Nephron (organoid): ENCODE results near the gene FAM83B.

Source experiments
- H3K27ac Mint-ChIP-seq, 3 experiments: 2 replicates each; pipeline ENCODE4 v1.8.0; 2020; ENCODE audit warnings: mixed read lengths in 3 of 3, mild to moderate bottlenecking in 2 of 3, moderate library complexity in 1 of 3
- H3K27me3 Mint-ChIP-seq: 2 replicates; pipeline ENCODE4 v1.8.0; 2021; ENCODE audit warnings: low read depth, mild to moderate bottlenecking, moderate library complexity, mixed read lengths
- H3K36me3 Mint-ChIP-seq: 2 replicates; pipeline ENCODE4 v1.8.0; 2020; ENCODE audit warnings: low read depth, mixed read lengths
- H3K4me1 Mint-ChIP-seq: 2 replicates; pipeline ENCODE4 v1.8.0; 2020; ENCODE audit warnings: mixed read lengths
- H3K4me3 Mint-ChIP-seq, 3 experiments: 2 replicates each; pipeline ENCODE4 v1.8.0; 2020; ENCODE audit warnings: mild to moderate bottlenecking in 3 of 3, mixed read lengths in 3 of 3, moderate library complexity in 2 of 3
- H3K9me3 Mint-ChIP-seq: 2 replicates; pipeline ENCODE4 v1.8.0; 2020; ENCODE audit warnings: mixed read lengths
- TF ChIP-seq, protein P1 (sequence below), 3 experiments: fragments of 200-600 bp; sonication (generic); IDR thresholded peaks; one replicate each; pipeline ENCODE4 v1.5.0; 2021; ENCODE audit warnings: antibody characterized with exemption in 3 of 3; ENCODE audit not compliant: unreplicated experiment in 3 of 3

The FAM83B gene

GRCh38 chr6:54886932-54887584 lies 40.5 kb downstream of the FAM83B start:
- Mint-ChIP-seq H3K36me3 (no peaks in the 10 kb centered on the region), H3K4me3 (no peak overlapping the region), H3K4me1 (no peaks in the 10 kb centered on the region), H3K27me3 (no peaks in the 10 kb centered on the region), H3K9me3 (no peaks in the 10 kb centered on the region), H3K27ac (no peak overlapping the region)
- TF ChIP-seq, protein P1, sequence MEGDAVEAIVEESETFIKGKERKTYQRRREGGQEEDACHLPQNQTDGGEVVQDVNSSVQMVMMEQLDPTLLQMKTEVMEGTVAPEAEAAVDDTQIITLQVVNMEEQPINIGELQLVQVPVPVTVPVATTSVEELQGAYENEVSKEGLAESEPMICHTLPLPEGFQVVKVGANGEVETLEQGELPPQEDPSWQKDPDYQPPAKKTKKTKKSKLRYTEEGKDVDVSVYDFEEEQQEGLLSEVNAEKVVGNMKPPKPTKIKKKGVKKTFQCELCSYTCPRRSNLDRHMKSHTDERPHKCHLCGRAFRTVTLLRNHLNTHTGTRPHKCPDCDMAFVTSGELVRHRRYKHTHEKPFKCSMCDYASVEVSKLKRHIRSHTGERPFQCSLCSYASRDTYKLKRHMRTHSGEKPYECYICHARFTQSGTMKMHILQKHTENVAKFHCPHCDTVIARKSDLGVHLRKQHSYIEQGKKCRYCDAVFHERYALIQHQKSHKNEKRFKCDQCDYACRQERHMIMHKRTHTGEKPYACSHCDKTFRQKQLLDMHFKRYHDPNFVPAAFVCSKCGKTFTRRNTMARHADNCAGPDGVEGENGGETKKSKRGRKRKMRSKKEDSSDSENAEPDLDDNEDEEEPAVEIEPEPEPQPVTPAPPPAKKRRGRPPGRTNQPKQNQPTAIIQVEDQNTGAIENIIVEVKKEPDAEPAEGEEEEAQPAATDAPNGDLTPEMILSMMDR (IDR thresholded peaks at IDR 0.05; ENCODE audit: unreplicated experiment in 3 of 3): no peak

DNA sequence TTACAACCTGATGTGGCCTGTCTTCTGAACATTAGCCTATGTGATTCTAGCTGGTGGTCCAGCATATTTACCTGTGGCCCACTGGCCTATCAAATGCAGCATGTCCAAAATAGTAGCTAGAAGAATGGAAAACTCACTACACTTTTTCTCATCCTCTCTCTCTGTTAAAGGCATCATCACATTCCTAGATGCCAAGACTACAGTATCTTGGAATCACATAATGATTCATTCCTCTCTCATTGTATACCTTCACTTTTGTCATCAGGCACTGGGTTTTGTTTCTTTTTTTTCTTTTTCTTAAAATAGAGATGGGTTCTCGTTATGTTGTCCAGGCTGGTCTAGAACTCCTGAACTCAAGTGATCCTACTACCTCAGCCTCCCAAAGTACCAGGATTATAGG lies 45.0 kb downstream of the FAM83B start:
- no peaks in the 10 kb centered on the region for H3K36me3 Mint-ChIP-seq
- no peak overlapping the region for H3K27ac Mint-ChIP-seq
- H3K27me3 Mint-ChIP-seq: no peaks in the 10 kb centered on the region
- no peak overlapping the region for H3K4me3 Mint-ChIP-seq
- H3K9me3 Mint-ChIP-seq: no peaks in the 10 kb centered on the region
- no peaks in the 10 kb centered on the region for H3K4me1 Mint-ChIP-seq
- TF ChIP-seq, protein P1 (IDR thresholded peaks at IDR 0.05; ENCODE audit: unreplicated experiment in 3 of 3): no peak

DNA sequence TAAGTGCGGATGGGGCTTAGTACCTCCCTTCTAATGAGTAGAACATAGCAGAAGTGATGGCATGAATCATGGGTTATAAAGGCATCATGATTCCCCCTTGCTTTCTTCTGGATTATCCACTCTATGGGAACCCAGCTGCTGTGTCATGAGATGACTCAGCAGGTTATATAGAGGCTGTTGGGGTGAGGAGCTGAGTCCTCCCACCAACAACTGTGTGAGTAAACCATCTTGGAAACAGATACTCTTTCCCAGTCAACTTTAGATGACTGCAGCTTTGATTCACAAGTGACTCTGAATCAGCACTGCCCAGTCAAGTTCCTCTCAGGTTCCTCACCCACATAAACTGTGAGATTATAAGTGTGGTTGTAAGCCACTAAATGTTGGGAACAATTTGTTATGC lies 46.3 kb downstream of the FAM83B start:
- H3K4me1 Mint-ChIP-seq: no peaks in the 10 kb centered on the region
- H3K4me3 Mint-ChIP-seq: no peak overlapping the region
- no peaks in the 10 kb centered on the region for H3K27me3 Mint-ChIP-seq
- no peak overlapping the region for H3K27ac Mint-ChIP-seq
- H3K9me3 Mint-ChIP-seq: no peaks in the 10 kb centered on the region
- no peaks in the 10 kb centered on the region for H3K36me3 Mint-ChIP-seq
- TF ChIP-seq, protein P1 (IDR thresholded peaks at IDR 0.05; ENCODE audit: unreplicated experiment in 3 of 3): no peak

DNA sequence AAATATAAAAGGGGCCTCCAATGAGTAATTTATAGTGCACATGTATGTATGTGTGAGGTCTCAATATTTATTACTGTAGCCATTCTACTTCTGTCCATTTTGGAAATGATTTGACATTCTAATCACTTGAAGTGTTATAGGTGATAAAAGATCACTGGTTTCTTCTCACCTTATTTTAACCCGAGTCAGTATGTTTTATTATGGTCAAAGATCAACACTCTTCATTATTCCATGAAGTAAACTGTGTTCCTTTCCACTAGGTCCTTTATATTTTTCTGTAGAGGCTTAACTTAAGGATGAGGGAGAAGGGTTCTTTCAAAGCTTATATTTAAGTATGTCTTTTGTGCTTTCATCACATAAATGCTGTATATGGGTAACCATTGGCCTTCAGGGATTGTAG lies 47.2 kb downstream of the FAM83B start:
- H3K4me3 Mint-ChIP-seq: no peak overlapping the region
- no peaks in the 10 kb centered on the region for H3K9me3 Mint-ChIP-seq
- TF ChIP-seq, protein P1 (IDR thresholded peaks at IDR 0.05; ENCODE audit: unreplicated experiment in 3 of 3): no peak
- no peak overlapping the region for H3K27ac Mint-ChIP-seq
- H3K4me1 Mint-ChIP-seq: no peaks in the 10 kb centered on the region
- no peaks in the 10 kb centered on the region for H3K36me3 Mint-ChIP-seq
- no peaks in the 10 kb centered on the region for H3K27me3 Mint-ChIP-seq

- TF ChIP-seq, protein P1 (IDR thresholded peaks at IDR 0.05; ENCODE audit: unreplicated experiment in 3 of 3): no peak
- H3K36me3 Mint-ChIP-seq: no peaks in the 10 kb centered on the region
- no peaks in the 10 kb centered on the region for H3K9me3 Mint-ChIP-seq
- H3K4me1 Mint-ChIP-seq: peaks cover 5% of the 10 kb centered on the region
- no peaks in the 10 kb centered on the region for H3K27me3 Mint-ChIP-seq
- H3K27ac Mint-ChIP-seq: no peak overlapping the region
- H3K4me3 Mint-ChIP-seq: no peak overlapping the region
Measured at GRCh38 chr6:54896302-54896701, 49.7 kb downstream of the FAM83B start.

DNA sequence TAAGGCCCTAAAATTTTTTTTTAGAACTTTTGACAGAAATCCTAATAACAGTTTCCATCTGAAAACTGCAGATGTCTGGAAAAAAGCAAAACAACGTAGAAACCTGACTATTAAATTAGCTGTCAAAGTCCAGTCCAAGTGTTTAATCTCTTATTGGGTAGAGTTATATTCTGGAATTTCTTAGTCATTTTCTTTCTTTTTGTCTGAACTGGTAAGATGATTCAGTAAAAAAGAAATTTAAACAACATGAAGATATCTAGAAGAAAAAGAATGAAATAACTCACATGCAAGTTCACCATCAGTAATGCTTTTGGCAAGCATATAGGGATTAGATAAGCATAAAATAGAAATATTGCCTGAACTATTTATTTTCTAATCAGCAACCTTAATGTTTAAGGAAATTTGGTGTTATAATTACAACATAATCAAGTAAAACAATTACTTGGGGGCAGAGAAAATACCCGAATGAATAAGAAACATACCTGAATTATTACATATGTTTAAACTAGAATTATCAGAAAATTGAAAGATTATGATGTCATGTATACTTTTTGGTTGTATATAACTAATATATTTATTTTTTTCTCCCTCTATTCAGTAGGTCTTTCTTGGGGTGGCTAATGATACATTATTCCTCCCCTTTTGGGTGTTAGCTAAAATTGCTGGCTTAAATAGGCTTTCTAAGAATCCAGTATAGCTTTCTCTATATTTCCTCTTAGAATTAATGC lies 51.1 kb downstream of the FAM83B start:
- Mint-ChIP-seq H3K9me3 (no peaks in the 10 kb centered on the region), H3K27ac (no peak overlapping the region), H3K4me3 (no peak overlapping the region), H3K27me3 (no peaks in the 10 kb centered on the region), H3K36me3 (no peaks in the 10 kb centered on the region), H3K4me1 (peaks cover 5% of the 10 kb centered on the region)
- TF ChIP-seq, protein P1 (IDR thresholded peaks at IDR 0.05; ENCODE audit: unreplicated experiment in 3 of 3): no peak
